ENCODE results near the gene SETD5. TPM values are rescaled to one million over a fixed set of nuclear protein-coding genes. Genes with fewer than 3 reads are reported as not detected.

The SETD5 gene, protein sequence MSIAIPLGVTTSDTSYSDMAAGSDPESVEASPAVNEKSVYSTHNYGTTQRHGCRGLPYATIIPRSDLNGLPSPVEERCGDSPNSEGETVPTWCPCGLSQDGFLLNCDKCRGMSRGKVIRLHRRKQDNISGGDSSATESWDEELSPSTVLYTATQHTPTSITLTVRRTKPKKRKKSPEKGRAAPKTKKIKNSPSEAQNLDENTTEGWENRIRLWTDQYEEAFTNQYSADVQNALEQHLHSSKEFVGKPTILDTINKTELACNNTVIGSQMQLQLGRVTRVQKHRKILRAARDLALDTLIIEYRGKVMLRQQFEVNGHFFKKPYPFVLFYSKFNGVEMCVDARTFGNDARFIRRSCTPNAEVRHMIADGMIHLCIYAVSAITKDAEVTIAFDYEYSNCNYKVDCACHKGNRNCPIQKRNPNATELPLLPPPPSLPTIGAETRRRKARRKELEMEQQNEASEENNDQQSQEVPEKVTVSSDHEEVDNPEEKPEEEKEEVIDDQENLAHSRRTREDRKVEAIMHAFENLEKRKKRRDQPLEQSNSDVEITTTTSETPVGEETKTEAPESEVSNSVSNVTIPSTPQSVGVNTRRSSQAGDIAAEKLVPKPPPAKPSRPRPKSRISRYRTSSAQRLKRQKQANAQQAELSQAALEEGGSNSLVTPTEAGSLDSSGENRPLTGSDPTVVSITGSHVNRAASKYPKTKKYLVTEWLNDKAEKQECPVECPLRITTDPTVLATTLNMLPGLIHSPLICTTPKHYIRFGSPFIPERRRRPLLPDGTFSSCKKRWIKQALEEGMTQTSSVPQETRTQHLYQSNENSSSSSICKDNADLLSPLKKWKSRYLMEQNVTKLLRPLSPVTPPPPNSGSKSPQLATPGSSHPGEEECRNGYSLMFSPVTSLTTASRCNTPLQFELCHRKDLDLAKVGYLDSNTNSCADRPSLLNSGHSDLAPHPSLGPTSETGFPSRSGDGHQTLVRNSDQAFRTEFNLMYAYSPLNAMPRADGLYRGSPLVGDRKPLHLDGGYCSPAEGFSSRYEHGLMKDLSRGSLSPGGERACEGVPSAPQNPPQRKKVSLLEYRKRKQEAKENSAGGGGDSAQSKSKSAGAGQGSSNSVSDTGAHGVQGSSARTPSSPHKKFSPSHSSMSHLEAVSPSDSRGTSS (N-terminal part only)
- 193 and 197 TPM in 2 replicates for polyA plus RNA-seq (2013)

DNA sequence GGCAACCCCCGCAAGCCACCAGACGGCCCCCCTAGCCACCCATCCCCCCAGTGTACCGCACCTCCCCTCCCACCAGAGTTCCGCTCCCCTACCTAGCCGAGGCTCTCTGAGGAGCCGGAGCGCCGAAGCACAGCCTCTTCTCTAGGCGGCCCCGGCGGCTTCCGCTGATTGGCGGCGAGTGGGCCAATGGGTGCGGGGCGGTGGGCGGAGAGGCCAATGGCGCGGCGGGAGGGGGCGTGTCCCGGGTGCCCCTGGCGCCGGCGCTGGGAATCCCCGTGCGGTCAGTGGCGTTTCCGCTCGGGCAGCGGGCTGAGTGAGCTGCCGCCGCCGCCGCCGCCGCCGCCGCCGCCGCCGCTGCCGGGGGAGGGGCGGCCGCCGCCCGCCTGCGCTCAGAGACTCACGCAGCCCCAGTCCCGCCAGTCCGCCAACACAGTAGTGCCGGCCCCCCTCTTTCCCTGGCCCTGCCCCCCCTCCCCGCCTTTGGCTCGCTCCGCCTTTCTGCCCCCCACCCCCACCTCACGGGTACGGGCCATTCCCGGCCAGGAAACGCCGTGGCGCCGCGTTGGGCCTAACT, at the start of gene SETD5:
Gene SETD5 (plus strand): TSS at position 284 of the 574 bp plus-strand sequence. CDS start 31,324 bp downstream, outside the sequence.
- no peaks in the 10 kb centered on the region for H3K9me3 ChIP-seq (ENCODE audit: insufficient read depth, low read depth, low read length)
- H3K9ac ChIP-seq (ENCODE audit: low read length) = peak within 1 kb of the TSS; percentile 99
- H4K8ac ChIP-seq (ENCODE audit: low read depth, low read length) = peak within 1 kb of the TSS; percentile 97
- H2AK5ac ChIP-seq (ENCODE audit: low read length) = peak within 1 kb of the TSS; percentile 100
- H4K12ac ChIP-seq (ENCODE audit: low read depth, low read length) = peak within 1 kb of the TSS; percentile 99
- peak within 1 kb of the TSS; percentile 99 for H2BK120ac ChIP-seq (ENCODE audit: insufficient read depth, low read length, poor library complexity)
- peaks cover 24% of the 10 kb centered on the region for H3K79me1 ChIP-seq (ENCODE audit: low read length)
- H3K36me3 ChIP-seq (ENCODE audit: control insufficient read depth in 1 of 2, insufficient read depth in 2 of 2, low read length in 2 of 2) = peaks cover 5 to 6% of the 10 kb centered on the region in 2 experiments
- peak within 1 kb of the TSS; percentile 95 for H3K4me3 ChIP-seq (ENCODE audit: low read depth, low read length)
- peaks cover 0 to 2% of the 10 kb centered on the region in 2 experiments for H3K4me1 ChIP-seq (ENCODE audit: control insufficient read depth in 1 of 2, insufficient read depth in 2 of 2, low read length in 2 of 2)
- peak within 1 kb of the TSS; percentile 100 for H3K4ac ChIP-seq (ENCODE audit: low read depth, low read length)
- WGBS (ENCODE audit: extremely low coverage, insufficient coverage, insufficient read length) = no CpG with 5 or more reads among the region's 63 CpGs
- peak within 1 kb of the TSS; percentile 100 for H4K91ac ChIP-seq (ENCODE audit: low read depth, low read length)
- H2BK12ac ChIP-seq (ENCODE audit: low read length) = peak within 1 kb of the TSS; percentile 59
- H3K79me2 ChIP-seq (ENCODE audit: control insufficient read depth, insufficient read depth, low read length, poor library complexity) = peaks cover 33% of the 10 kb centered on the region
- peak within 1 kb of the TSS; percentile 100 for H3K27ac ChIP-seq (ENCODE audit: low read depth, low read length)
- H3K27me3 ChIP-seq (ENCODE audit: insufficient read depth, low read length) = no peaks in the 10 kb centered on the region
- H3K14ac ChIP-seq (ENCODE audit: low read length) = peak within 1 kb of the TSS; percentile 100
- peak within 1 kb of the TSS; percentile 58 for H3K4me2 ChIP-seq (ENCODE audit: low read length)
- peak within 1 kb of the TSS; percentile 100 for H3K18ac ChIP-seq (ENCODE audit: low read length)
- H2AFZ ChIP-seq (ENCODE audit: insufficient read depth, low read length, poor library complexity) = peak within 1 kb of the TSS; percentile 20
- H2BK5ac ChIP-seq (ENCODE audit: low read depth, low read length, poor library complexity) = peak within 1 kb of the TSS; percentile 96
- peak within 1 kb of the TSS; percentile 71 for H3K23ac ChIP-seq (ENCODE audit: low read length)
- DNase-seq = peak; percentile 97 to 99

DNA sequence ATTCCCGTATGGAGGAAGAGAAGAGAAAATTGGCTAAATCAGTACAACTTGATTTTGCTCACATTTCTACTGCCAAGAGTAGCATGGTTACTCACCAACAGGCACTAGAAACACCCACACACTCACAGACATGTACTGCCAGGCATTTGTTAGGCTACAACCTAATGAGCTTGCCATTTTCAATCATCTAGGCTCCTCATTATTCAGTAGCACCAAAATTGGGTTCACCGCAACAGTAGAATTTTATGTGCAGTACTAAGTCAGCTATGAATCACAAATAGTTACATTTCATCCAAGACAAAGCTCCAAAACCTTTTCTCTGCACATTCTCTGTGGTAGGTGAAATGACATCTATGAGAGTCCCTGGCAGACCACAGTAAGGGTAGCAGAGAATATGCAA, 49.5 kb upstream of the SETD5 start:
- no peak for DNase-seq
- no peak overlapping the region for H2BK12ac ChIP-seq (ENCODE audit: low read length)
- H3K4me3 ChIP-seq (ENCODE audit: low read depth, low read length) = no peak overlapping the region
- no peak overlapping the region for H3K23ac ChIP-seq (ENCODE audit: low read length)
- H2BK120ac ChIP-seq (ENCODE audit: insufficient read depth, low read length, poor library complexity) = no peak overlapping the region
- H3K14ac ChIP-seq (ENCODE audit: low read length) = no peak overlapping the region
- H2AFZ ChIP-seq (ENCODE audit: insufficient read depth, low read length, poor library complexity) = no peak overlapping the region
- no peak overlapping the region for H4K8ac ChIP-seq (ENCODE audit: low read depth, low read length)
- H3K79me1 ChIP-seq (ENCODE audit: low read length) = peaks cover 18% of the 10 kb centered on the region
- H3K79me2 ChIP-seq (ENCODE audit: control insufficient read depth, insufficient read depth, low read length, poor library complexity) = no peaks in the 10 kb centered on the region
- no peak overlapping the region for H3K4ac ChIP-seq (ENCODE audit: low read depth, low read length)
- H3K27ac ChIP-seq (ENCODE audit: low read depth, low read length) = no peak overlapping the region
- no peaks in the 10 kb centered on the region for H3K27me3 ChIP-seq (ENCODE audit: insufficient read depth, low read length)
- H3K9me3 ChIP-seq (ENCODE audit: insufficient read depth, low read depth, low read length) = peaks cover 5% of the 10 kb centered on the region
- H3K4me1 ChIP-seq (ENCODE audit: control insufficient read depth in 1 of 2, insufficient read depth in 2 of 2, low read length in 2 of 2) = peaks cover 16 to 30% of the 10 kb centered on the region in 2 experiments
- H2BK5ac ChIP-seq (ENCODE audit: low read depth, low read length, poor library complexity) = no peak overlapping the region
- H3K9ac ChIP-seq (ENCODE audit: low read length) = no peak overlapping the region
- no CpG with 5 or more reads among the region's 2 CpGs for WGBS (ENCODE audit: extremely low coverage, insufficient coverage, insufficient read length)
- H4K12ac ChIP-seq (ENCODE audit: low read depth, low read length) = no peak overlapping the region
- H3K18ac ChIP-seq (ENCODE audit: low read length) = no peak overlapping the region
- no peak overlapping the region for H2AK5ac ChIP-seq (ENCODE audit: low read length)
- H3K4me2 ChIP-seq (ENCODE audit: low read length) = no peak overlapping the region
- no peaks in the 10 kb centered on the region for H3K36me3 ChIP-seq (ENCODE audit: control insufficient read depth in 1 of 2, insufficient read depth in 2 of 2, low read length in 2 of 2)
- H4K91ac ChIP-seq (ENCODE audit: low read depth, low read length) = no peak overlapping the region

DNA sequence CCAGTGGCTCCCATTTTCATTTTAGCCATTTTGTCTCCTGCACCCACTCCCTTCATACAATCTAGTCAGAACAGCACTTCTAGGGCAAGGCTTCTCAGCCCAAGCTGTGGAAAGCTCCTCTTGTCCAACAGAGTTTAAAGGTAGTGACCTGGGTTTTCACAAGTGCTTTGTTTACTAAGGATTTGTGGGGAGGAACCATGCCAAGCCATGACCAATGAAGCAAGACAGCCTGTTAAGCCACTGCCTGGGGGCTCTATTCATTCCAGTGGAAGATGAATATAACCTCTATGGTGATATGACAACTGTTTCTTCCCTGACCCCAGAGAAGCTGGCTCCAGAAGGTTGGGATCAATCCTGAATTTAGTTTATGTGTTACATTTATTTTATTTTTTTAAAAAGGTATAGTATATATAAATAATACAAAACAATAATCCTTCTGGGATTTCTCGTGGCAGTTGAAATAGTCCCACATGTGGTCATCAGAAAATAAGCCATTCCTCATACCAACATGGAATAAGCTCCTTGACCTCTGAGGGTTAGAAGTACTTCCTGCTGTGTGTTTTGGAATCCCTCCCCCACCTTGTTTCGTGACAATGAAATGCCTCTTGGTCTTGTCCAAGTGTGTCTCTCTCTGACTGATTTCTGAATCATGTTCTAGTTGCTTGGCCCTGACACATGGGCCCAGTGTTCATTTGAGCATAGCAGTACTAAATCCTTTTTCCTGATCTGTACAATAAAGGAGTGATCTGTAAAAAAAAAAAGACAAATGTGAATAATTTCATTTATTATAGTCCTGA, 47.9 kb upstream of the SETD5 start:
- peak overlapping the region; percentile 10 for H2BK5ac ChIP-seq (ENCODE audit: low read depth, low read length, poor library complexity)
- no peak overlapping the region for H3K18ac ChIP-seq (ENCODE audit: low read length)
- peak overlapping the region; percentile 32 for H3K27ac ChIP-seq (ENCODE audit: low read depth, low read length)
- H3K23ac ChIP-seq (ENCODE audit: low read length) = no peak overlapping the region
- peaks cover 5% of the 10 kb centered on the region for H3K9me3 ChIP-seq (ENCODE audit: insufficient read depth, low read depth, low read length)
- no peak overlapping the region for H3K9ac ChIP-seq (ENCODE audit: low read length)
- H3K36me3 ChIP-seq (ENCODE audit: control insufficient read depth in 1 of 2, insufficient read depth in 2 of 2, low read length in 2 of 2) = no peaks in the 10 kb centered on the region
- DNase-seq = peak in 1 of 2 donors; percentile 12
- peaks cover 17 to 31% of the 10 kb centered on the region in 2 experiments for H3K4me1 ChIP-seq (ENCODE audit: control insufficient read depth in 1 of 2, insufficient read depth in 2 of 2, low read length in 2 of 2)
- peak overlapping the region; percentile 37 for H4K91ac ChIP-seq (ENCODE audit: low read depth, low read length)
- no peak overlapping the region for H3K4me3 ChIP-seq (ENCODE audit: low read depth, low read length)
- H2AK5ac ChIP-seq (ENCODE audit: low read length) = peak overlapping the region; percentile 34
- H3K4ac ChIP-seq (ENCODE audit: low read depth, low read length) = no peak overlapping the region
- H3K4me2 ChIP-seq (ENCODE audit: low read length) = no peak overlapping the region
- H3K79me2 ChIP-seq (ENCODE audit: control insufficient read depth, insufficient read depth, low read length, poor library complexity) = no peaks in the 10 kb centered on the region
- H2AFZ ChIP-seq (ENCODE audit: insufficient read depth, low read length, poor library complexity) = no peak overlapping the region
- H4K8ac ChIP-seq (ENCODE audit: low read depth, low read length) = no peak overlapping the region
- peak overlapping the region; percentile 33 for H3K14ac ChIP-seq (ENCODE audit: low read length)
- no CpG with 5 or more reads among the region's 2 CpGs for WGBS (ENCODE audit: extremely low coverage, insufficient coverage, insufficient read length)
- H4K12ac ChIP-seq (ENCODE audit: low read depth, low read length) = no peak overlapping the region
- peaks cover 20% of the 10 kb centered on the region for H3K79me1 ChIP-seq (ENCODE audit: low read length)
- peak overlapping the region; percentile 55 for H2BK12ac ChIP-seq (ENCODE audit: low read length)
- H2BK120ac ChIP-seq (ENCODE audit: insufficient read depth, low read length, poor library complexity) = peak overlapping the region; percentile 21
- H3K27me3 ChIP-seq (ENCODE audit: insufficient read depth, low read length) = no peaks in the 10 kb centered on the region
